H9 (cell line): ENCODE results near the gene ITGB6. TPM values are rescaled to one million over a fixed set of nuclear protein-coding genes. Genes with fewer than 3 reads are reported as not detected.

ENCODE experiments used
- DNase-seq: peaks from one replicate; pipeline ENCODE4 v3.0.0-alpha.2; 2017
- H2AFZ ChIP-seq: one replicate; pipeline ENCODE4 v1.6.1; 2013; ENCODE audit warnings: mild to moderate bottlenecking, low read length, control low read depth, moderate library complexity
- H2AK5ac ChIP-seq: 2 replicates; pipeline ENCODE4 v1.6.1; 2013; ENCODE audit warnings: low read length, control low read depth, mixed read lengths; ENCODE audit not compliant: insufficient read length
- H2BK120ac ChIP-seq: one replicate; pipeline ENCODE4 v1.6.1; 2013; ENCODE audit warnings: low read depth, mild to moderate bottlenecking, low read length, control low read depth, inconsistent platforms; ENCODE audit not compliant: poor library complexity, severe bottlenecking
- H2BK12ac ChIP-seq: 2 replicates; pipeline ENCODE4 v1.6.1; 2013; ENCODE audit warnings: low read length, control low read depth, mixed read lengths, low read depth; ENCODE audit not compliant: insufficient read length
- H2BK15ac ChIP-seq: 2 replicates; pipeline ENCODE4 v1.6.1; 2013; ENCODE audit warnings: low read depth, low read length, control low read depth
- H2BK20ac ChIP-seq: one replicate; pipeline ENCODE4 v1.6.1; 2013; ENCODE audit warnings: low read depth, mild to moderate bottlenecking, low read length, control low read depth, inconsistent platforms; ENCODE audit not compliant: poor library complexity, severe bottlenecking
- H2BK5ac ChIP-seq: 2 replicates; pipeline ENCODE4 v1.6.1; 2013; ENCODE audit warnings: low read length, control low read depth, mixed read lengths; ENCODE audit not compliant: insufficient read length
- H3K14ac ChIP-seq: 2 replicates; pipeline ENCODE4 v1.6.1; 2013; ENCODE audit warnings: low read length, control low read depth; ENCODE audit not compliant: insufficient read depth
- H3K18ac ChIP-seq: 2 replicates; pipeline ENCODE4 v1.6.1; 2013; ENCODE audit warnings: low read depth, mild to moderate bottlenecking, mixed read lengths, low read length, control low read depth; ENCODE audit not compliant: insufficient read length
- H3K23ac ChIP-seq: 2 replicates; pipeline ENCODE4 v1.6.1; 2013; ENCODE audit warnings: low read length, control low read depth, mixed read lengths, low read depth; ENCODE audit not compliant: insufficient read length
- H3K23me2 ChIP-seq: 2 replicates; pipeline ENCODE4 v1.6.1; 2013; ENCODE audit warnings: low read depth, mild to moderate bottlenecking, mixed read lengths, low read length, control low read depth; ENCODE audit not compliant: insufficient read length, poor library complexity, severe bottlenecking
- H3K27ac ChIP-seq: 2 replicates; pipeline ENCODE4 v1.5.1; 2013; ENCODE audit warnings: low read length, control low read depth, mixed read lengths, low read depth; ENCODE audit not compliant: insufficient read length
- H3K27me3 ChIP-seq: 2 replicates; pipeline ENCODE4 v1.6.1; 2013; ENCODE audit warnings: low read length, control low read depth, inconsistent platforms; ENCODE audit not compliant: insufficient read depth
- H3K4ac ChIP-seq: 2 replicates; pipeline ENCODE4 v1.6.1; 2013; ENCODE audit warnings: low read depth, mild to moderate bottlenecking, control low read depth, inconsistent platforms, low read length, moderate library complexity
- H3K4me1 ChIP-seq: 2 replicates; pipeline ENCODE4 v1.6.1; 2013; ENCODE audit warnings: low read length, control low read depth, inconsistent platforms; ENCODE audit not compliant: insufficient read depth
- H3K4me2 ChIP-seq: 2 replicates; pipeline ENCODE4 v1.6.1; 2013; ENCODE audit warnings: low read length, control low read depth, mixed read lengths; ENCODE audit not compliant: insufficient read length, insufficient read depth
- H3K56ac ChIP-seq: 2 replicates; pipeline ENCODE4 v1.6.1; 2013; ENCODE audit warnings: low read depth, mild to moderate bottlenecking, mixed read lengths, low read length, control low read depth; ENCODE audit not compliant: insufficient read length
- H3K79me1 ChIP-seq: 2 replicates; pipeline ENCODE4 v1.6.1; 2013; ENCODE audit warnings: low read depth, mild to moderate bottlenecking, moderate library complexity, low read length, control low read depth, inconsistent platforms; ENCODE audit not compliant: insufficient read depth, poor library complexity, severe bottlenecking
- H3K79me2 ChIP-seq: 2 replicates; pipeline ENCODE4 v1.6.1; 2013; ENCODE audit warnings: low read length, control low read depth, inconsistent platforms; ENCODE audit not compliant: insufficient read depth
- H3K9ac ChIP-seq: 2 replicates; pipeline ENCODE4 v1.6.1; 2013; ENCODE audit warnings: low read length, control low read depth, mixed read lengths; ENCODE audit not compliant: insufficient read length; ENCODE audit errors: extremely low read depth
- H3K9me3 ChIP-seq: one replicate; pipeline ENCODE4 v1.6.1; 2013; ENCODE audit warnings: low read depth, low read length, inconsistent platforms; ENCODE audit not compliant: control insufficient read depth
- H3T11ph ChIP-seq: one replicate; pipeline ENCODE4 v1.6.1; 2013; ENCODE audit warnings: mild to moderate bottlenecking, low read length, control low read depth, inconsistent platforms
- H4K20me1 ChIP-seq: one replicate; pipeline ENCODE4 v1.6.1; 2013; ENCODE audit not compliant: control insufficient read depth, insufficient read length, insufficient read depth
- H4K5ac ChIP-seq: 2 replicates; pipeline ENCODE4 v1.6.1; 2013; ENCODE audit warnings: low read depth, mild to moderate bottlenecking, mixed read lengths, low read length, control low read depth; ENCODE audit not compliant: insufficient read length
- H4K8ac ChIP-seq: replicated peaks from 2 replicates; pipeline ENCODE4 v1.6.1; 2013; ENCODE audit warnings: low read length, control low read depth, mixed read lengths, low read depth; ENCODE audit not compliant: insufficient read length
- H4K91ac ChIP-seq: 2 replicates; pipeline ENCODE4 v1.6.1; 2013; ENCODE audit warnings: low read depth, mild to moderate bottlenecking, moderate library complexity, mixed read lengths, low read length, control low read depth; ENCODE audit not compliant: insufficient read length
- H3K27ac Mint-ChIP-seq, 3 experiments: 2 replicates in 2 of 3; 3 replicates in 1 of 3; pipeline ENCODE4 v1.8.0; 2020 to 2021; ENCODE audit warnings: mixed read lengths in 3 of 3, mild to moderate bottlenecking in 1 of 3, moderate library complexity in 1 of 3
- H3K27me3 Mint-ChIP-seq: 2 replicates; pipeline ENCODE4 v1.8.0; 2021; ENCODE audit warnings: low read depth, mild to moderate bottlenecking, moderate library complexity, mixed read lengths
- H3K36me3 Mint-ChIP-seq, 3 experiments: 2 replicates in 2 of 3; 3 replicates in 1 of 3; pipeline ENCODE4 v1.8.0; 2020 to 2021; ENCODE audit warnings: low read depth in 3 of 3, mixed read lengths in 3 of 3; ENCODE audit not compliant: insufficient read depth in 1 of 3
- H3K4me1 Mint-ChIP-seq, 2 experiments: 2 replicates each; pipeline ENCODE4 v1.8.0; 2020; ENCODE audit warnings: mixed read lengths in 2 of 2
- H3K4me3 Mint-ChIP-seq, 2 experiments: 2 replicates in 1 of 2; 3 replicates in 1 of 2; pipeline ENCODE4 v1.8.0; 2020 to 2021; ENCODE audit warnings: mild to moderate bottlenecking in 2 of 2, mixed read lengths in 2 of 2, moderate library complexity in 1 of 2
- H3K9me3 Mint-ChIP-seq, 2 experiments: 2 replicates in 1 of 2; 3 replicates in 1 of 2; pipeline ENCODE4 v1.8.0; 2020; ENCODE audit warnings: mild to moderate bottlenecking in 2 of 2, mixed read lengths in 2 of 2, moderate library complexity in 1 of 2
- CTCF ChIP-seq: fragments of 200-600 bp; sonication (generic); conservative IDR thresholded peaks from 3 replicates; pipeline ENCODE4 v1.8.0; 2021; ENCODE audit warnings: antibody characterized with exemption, mild to moderate bottlenecking
- WGBS: extraction: QIAGEN DNeasy Blood & Tissue Kit; methylation state at CpG from one replicate; pipeline ENCODE4 v1.1.7; 2013; ENCODE audit warnings: missing lambda C conversion rate, low lambda C conversion rate, mixed read lengths; ENCODE audit not compliant: insufficient read length; ENCODE audit errors: extremely low coverage; 5-methylcytosine and 5-hydroxymethylcytosine counted together
- total RNA-seq: library from RNA; stranded (reverse); gene quantifications from 2 replicates; pipeline ENCODE4 v1.2.1, GENCODE V29; 2021

ITGB6 gene
- total RNA-seq, 1 experiment from 2014 or later: not detected

DNA sequence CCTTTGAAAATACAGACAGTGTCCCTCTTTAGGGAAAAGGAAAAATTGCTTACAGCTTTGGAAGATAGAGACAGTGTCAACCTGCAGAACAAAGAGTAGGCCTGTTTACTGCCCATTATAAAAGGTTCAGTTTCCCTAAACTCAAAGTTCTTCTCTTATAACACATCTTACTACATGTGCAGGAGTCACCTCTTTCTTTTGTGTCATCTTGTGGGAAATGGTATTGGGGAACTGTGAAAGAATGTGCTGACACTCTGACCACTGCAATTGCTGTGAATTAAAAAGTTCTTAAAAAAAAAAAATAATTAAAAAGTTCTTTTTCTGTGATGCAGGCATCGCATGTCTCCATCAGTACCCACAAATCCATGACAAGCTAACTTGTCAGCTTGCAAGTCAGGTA lies 2.9 kb upstream of the ITGB6 start:
- Histone ChIP-seq H4K8ac (no peak overlapping the region), H3K9ac (no peak overlapping the region), H2BK20ac (no peak overlapping the region), H3K23ac (no peak overlapping the region), H3K27ac (no peak overlapping the region), H3K18ac (no peak overlapping the region), H3K14ac (no peak overlapping the region), H3K4ac (no peak overlapping the region), H3T11ph (no peak overlapping the region), H2BK5ac (no peak overlapping the region), H4K5ac (no peak overlapping the region), H3K9me3 (no peaks in the 10 kb centered on the region), H3K27me3 (no peaks in the 10 kb centered on the region), H4K91ac (no peak overlapping the region), H3K56ac (no peak overlapping the region), H4K20me1 (no peaks in the 10 kb centered on the region), H2AK5ac (no peak overlapping the region), H2BK15ac (no peak overlapping the region), H3K79me1 (no peaks in the 10 kb centered on the region), H3K4me2 (no peak overlapping the region), H3K79me2 (no peaks in the 10 kb centered on the region), H2BK12ac (no peak overlapping the region), H3K23me2 (no peaks in the 10 kb centered on the region), H3K4me1 (no peaks in the 10 kb centered on the region), H2AFZ (no peak overlapping the region), H2BK120ac (no peak overlapping the region)
- peaks cover 0 to 12% (median 0%) of the 10 kb centered on the region in 3 experiments; a peak in 4 of 7 replicates for H3K36me3 Mint-ChIP-seq
- no peak for TF ChIP-seq CTCF
- H3K9me3 Mint-ChIP-seq: peaks cover 0 to 11% of the 10 kb centered on the region in 2 experiments; a peak in 2 of 5 replicates
- H3K27me3 Mint-ChIP-seq: 0 out of 2 replicates have a peak, but pooled peaks cover 3% of the 10 kb centered on the region
- no peaks in the 10 kb centered on the region for H3K4me1 Mint-ChIP-seq
- WGBS: no CpG with 5 or more reads among the region's 1 CpG
- H3K27ac Mint-ChIP-seq: no peak overlapping the region
- H3K4me3 Mint-ChIP-seq: no peak overlapping the region
- no peak for DNase-seq
